ENCODE data around the gene SLC9A1. TPM values are rescaled to one million over a fixed set of nuclear protein-coding genes. Genes with fewer than 3 reads are reported as not detected.
A peak's percentile ranks its signal among the peaks of the same experiment; 100 is the strongest.

The SLC9A1 gene
- total RNA-seq, 2 donors from 2014 or later: 63.6 to 99.6 TPM

GRCh38 chr1:27150641-27151040 is 4.3 kb downstream of the SLC9A1 start:
- Histone ChIP-seq H3K4me3 (no peak overlapping the region), H3K27ac (no peak overlapping the region), H3K36me3 (no peaks in the 10 kb centered on the region), H3K27me3 (no peaks in the 10 kb centered on the region), H3K4me1 (peaks cover 30% of the 10 kb centered on the region), H3K9ac (ENCODE audit: low read depth in 2 of 2, low read length in 2 of 2) (no peak overlapping the region), H3K9me3 (no peaks in the 10 kb centered on the region)
- no peak for DNase-seq
- TF ChIP-seq CTCF (IDR thresholded peaks at IDR 0.05): no peak
- intact Hi-C loops (cut with DNase I): loop anchor here (5.0 kb wide), 1 partner anchor 38 kb away; no protein-coding TSS in a partner anchor

- TF ChIP-seq CTCF (IDR thresholded peaks at IDR 0.05): no peak
- H3K36me3 ChIP-seq: no peaks in the 10 kb centered on the region
- no peak overlapping the region for H3K9ac ChIP-seq (ENCODE audit: low read depth in 2 of 2, low read length in 2 of 2)
- H3K4me3 ChIP-seq: no peak overlapping the region
- DNase-seq: no peak
- peaks cover 33% of the 10 kb centered on the region for H3K4me1 ChIP-seq
- no peaks in the 10 kb centered on the region for H3K9me3 ChIP-seq
- no peak overlapping the region for H3K27ac ChIP-seq
- no peaks in the 10 kb centered on the region for H3K27me3 ChIP-seq
- intact Hi-C loops (cut with DNase I): loop anchor here (5.0 kb wide), 1 partner anchor 38 kb away; no protein-coding TSS in a partner anchor
These were observed 4.7 kb downstream of the SLC9A1 start for GRCh38 chr1:27150183-27150582.

GRCh38 chr1:27149762-27150113 is 5.2 kb downstream of the SLC9A1 start:
- H3K9ac ChIP-seq (ENCODE audit: low read depth in 2 of 2, low read length in 2 of 2): peak overlapping the region in 1 of 2 donors; percentile 14
- no peaks in the 10 kb centered on the region for H3K36me3 ChIP-seq
- no peak for DNase-seq
- no peaks in the 10 kb centered on the region for H3K9me3 ChIP-seq
- no peak for TF ChIP-seq CTCF (IDR thresholded peaks at IDR 0.05)
- intact Hi-C loops (cut with DNase I): loop anchor here (5.0 kb wide), 1 partner anchor 37 kb away; no protein-coding TSS in a partner anchor
- H3K27ac ChIP-seq: no peak overlapping the region
- H3K4me1 ChIP-seq: peaks cover 33% of the 10 kb centered on the region
- no peaks in the 10 kb centered on the region for H3K27me3 ChIP-seq
- H3K4me3 ChIP-seq: no peak overlapping the region

- Histone ChIP-seq H3K9me3 (no peaks in the 10 kb centered on the region), H3K27me3 (no peaks in the 10 kb centered on the region), H3K27ac (no peak overlapping the region), H3K9ac (ENCODE audit: low read depth in 2 of 2, low read length in 2 of 2) (peak overlapping the region in 1 of 2 donors; percentile 14), H3K36me3 (no peaks in the 10 kb centered on the region), H3K4me1 (peaks cover 36% of the 10 kb centered on the region), H3K4me3 (no peak overlapping the region)
- intact Hi-C loops (cut with DNase I): no loop called here
- no peak for DNase-seq
- TF ChIP-seq CTCF (IDR thresholded peaks at IDR 0.05): no peak
These were observed 5.7 kb downstream of the SLC9A1 start for GRCh38 chr1:27149084-27149761.

GRCh38 chr1:27148591-27148990 is 6.3 kb downstream of the SLC9A1 start:
- Histone ChIP-seq H3K27ac (no peak overlapping the region), H3K9me3 (no peaks in the 10 kb centered on the region), H3K9ac (ENCODE audit: low read depth in 2 of 2, low read length in 2 of 2) (no peak overlapping the region), H3K36me3 (no peaks in the 10 kb centered on the region), H3K27me3 (no peaks in the 10 kb centered on the region), H3K4me1 (peaks cover 29% of the 10 kb centered on the region), H3K4me3 (no peak overlapping the region)
- no peak for DNase-seq
- intact Hi-C loops (cut with DNase I): no loop called here
- TF ChIP-seq CTCF (IDR thresholded peaks at IDR 0.05): no peak

All from colonic mucosa (tissue), 4 donors.